Embryonic facial prominence (tissue), 1 donor: ENCODE results near the gene CCDC88C.
"Not testable (repeated sequence)": the region's sequence is repeated elsewhere in the genome, so short reads cannot be mapped to it uniquely, and the experiment has no call there.

Source experiments
- DNase-seq: peaks from one replicate; pipeline ENCODE4 v3.0.0-alpha.2; 2016; ENCODE audit errors: extremely low spot score

The CCDC88C gene, protein sequence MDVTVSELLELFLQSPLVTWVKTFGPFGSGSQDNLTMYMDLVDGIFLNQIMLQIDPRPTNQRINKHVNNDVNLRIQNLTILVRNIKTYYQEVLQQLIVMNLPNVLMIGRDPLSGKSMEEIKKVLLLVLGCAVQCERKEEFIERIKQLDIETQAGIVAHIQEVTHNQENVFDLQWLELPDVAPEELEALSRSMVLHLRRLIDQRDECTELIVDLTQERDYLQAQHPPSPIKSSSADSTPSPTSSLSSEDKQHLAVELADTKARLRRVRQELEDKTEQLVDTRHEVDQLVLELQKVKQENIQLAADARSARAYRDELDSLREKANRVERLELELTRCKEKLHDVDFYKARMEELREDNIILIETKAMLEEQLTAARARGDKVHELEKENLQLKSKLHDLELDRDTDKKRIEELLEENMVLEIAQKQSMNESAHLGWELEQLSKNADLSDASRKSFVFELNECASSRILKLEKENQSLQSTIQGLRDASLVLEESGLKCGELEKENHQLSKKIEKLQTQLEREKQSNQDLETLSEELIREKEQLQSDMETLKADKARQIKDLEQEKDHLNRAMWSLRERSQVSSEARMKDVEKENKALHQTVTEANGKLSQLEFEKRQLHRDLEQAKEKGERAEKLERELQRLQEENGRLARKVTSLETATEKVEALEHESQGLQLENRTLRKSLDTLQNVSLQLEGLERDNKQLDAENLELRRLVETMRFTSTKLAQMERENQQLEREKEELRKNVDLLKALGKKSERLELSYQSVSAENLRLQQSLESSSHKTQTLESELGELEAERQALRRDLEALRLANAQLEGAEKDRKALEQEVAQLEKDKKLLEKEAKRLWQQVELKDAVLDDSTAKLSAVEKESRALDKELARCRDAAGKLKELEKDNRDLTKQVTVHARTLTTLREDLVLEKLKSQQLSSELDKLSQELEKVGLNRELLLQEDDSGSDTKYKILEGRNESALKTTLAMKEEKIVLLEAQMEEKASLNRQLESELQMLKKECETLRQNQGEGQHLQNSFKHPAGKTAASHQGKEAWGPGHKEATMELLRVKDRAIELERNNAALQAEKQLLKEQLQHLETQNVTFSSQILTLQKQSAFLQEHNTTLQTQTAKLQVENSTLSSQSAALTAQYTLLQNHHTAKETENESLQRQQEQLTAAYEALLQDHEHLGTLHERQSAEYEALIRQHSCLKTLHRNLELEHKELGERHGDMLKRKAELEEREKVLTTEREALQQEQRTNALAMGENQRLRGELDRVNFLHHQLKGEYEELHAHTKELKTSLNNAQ (N-terminal part only)

DNA sequence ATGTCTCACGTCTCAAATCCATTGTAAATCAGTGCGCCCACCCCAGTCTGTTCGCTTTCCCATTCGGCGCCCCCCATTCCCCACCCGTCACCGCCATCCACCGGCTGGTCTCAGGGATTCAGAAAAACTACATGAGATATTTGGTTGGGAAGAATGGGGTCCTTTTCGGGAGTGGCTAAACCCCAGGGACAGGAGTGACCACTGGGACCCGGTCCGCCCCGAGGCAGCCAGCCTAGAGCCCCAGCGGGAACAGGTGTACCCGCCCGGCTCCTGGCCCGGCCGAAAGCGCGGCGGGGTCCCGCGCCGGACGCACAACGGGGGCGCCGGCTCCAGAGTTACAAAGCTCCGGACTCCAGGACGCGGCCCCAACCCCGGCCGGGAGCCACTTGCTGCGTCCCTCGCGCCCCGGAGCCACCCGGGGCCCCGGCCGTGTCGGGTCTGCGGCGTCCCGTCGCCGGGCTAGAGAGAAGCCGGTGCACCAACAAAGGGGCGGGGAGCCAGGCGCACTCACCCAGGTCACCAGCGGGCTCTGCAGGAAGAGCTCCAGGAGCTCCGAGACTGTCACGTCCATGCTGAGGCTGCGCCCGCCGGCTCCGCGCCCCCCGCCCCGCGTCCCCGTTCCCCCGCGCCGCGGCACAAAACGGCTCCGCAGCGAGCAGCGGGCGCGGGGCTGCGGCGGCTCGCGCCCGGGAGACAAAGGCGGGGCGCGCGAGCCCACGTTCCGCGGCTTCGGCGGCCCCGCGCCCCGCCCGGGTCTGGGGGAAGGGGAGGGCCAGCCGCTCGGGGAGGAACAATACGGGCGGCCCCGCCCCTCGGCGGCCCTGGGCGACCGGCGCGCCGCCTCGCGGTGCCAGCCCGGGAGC is at the start of gene CCDC88C:
TSS of gene CCDC88C (minus strand) at position 701 of the 863 bp plus-strand sequence. CDS start at position 571, 130 bp downstream.
- DNase-seq = no peak

DNA sequence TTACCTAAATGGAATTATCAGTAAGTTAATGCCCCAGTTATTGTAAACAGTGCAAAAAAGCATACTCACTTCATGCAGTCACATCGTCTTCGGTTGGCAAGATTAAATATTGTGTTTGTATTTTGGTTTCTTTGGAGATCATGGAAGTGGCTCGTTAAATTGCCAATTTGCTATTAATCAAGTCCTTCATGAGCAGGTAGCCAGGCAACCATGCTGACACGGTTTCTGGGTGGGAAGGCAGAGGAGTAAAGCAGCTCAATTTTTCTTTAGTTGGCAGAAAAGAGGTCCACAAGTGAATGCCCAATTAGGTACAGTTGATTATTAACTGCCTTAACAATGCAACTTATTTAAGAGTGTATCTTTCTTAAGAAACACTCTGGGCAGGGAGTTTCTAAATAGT is 48.6 kb upstream of the CCDC88C start:
- no peak for DNase-seq

DNA sequence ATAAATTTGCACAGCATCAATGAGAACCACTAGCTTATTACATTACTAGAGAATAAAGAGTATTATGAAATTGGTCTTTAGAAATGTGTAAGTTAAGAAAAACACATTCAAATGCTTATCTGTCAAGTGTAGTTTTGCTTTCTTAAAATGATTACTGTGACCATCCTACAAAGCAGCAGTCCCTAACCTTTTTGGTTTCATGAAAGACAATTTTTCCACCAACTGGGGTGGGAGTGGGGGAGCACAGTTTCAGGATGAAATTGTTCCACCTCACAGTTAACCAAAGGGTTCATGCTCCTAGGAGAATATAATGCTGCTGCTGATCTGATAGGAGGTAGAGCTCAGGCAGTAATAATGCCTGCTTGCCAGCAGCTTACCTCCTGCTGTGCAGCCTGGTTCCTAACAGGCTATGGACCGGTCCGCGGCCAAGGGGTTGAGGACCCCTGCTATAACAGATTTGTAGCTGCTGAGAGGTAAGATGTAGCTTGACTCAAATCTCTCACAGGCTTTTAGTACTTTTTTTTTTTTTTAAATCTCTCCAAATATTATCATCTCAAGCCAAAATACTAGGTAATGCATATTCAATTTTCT is 47.1 kb upstream of the CCDC88C start:
- no peak for DNase-seq

DNA sequence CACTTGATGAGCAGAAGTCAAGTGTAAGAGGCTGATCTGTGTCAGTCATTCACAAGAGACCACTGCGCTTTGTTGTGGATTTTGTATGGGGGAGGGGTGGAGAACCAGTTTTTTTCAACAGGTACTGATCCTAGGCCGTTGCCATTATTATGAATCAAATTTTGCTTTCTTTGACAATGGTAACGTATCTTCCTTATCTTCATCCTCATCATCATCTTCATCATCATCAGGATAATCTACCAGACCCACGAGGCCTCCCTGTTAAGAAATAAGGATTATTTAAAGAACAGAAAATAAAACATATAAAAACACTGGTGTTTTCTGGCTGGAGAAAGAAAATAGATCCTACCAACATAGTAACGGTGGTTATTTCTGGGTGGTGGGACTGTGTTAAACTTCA is 41.0 kb upstream of the CCDC88C start:
- no peak for DNase-seq

DNA sequence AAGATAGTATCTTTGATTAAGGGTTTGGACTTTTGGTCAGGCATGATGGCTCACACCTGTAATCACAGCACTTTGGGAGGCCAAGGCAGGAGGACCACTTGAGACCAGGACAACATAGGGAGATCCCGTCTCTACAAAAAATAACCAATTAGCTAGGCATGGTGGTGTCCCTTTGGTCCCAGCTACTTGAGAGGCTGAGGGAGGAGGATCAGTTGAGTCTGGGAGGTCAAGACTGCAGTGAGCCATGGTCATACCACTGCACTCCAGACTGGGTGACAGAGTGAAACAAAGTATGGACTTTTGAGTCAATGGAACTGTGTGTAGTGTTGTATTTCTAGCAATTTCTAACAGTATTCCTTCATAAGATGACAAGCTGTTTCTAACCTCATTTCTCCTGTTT is 38.7 kb upstream of the CCDC88C start:
- no peak for DNase-seq

DNA sequence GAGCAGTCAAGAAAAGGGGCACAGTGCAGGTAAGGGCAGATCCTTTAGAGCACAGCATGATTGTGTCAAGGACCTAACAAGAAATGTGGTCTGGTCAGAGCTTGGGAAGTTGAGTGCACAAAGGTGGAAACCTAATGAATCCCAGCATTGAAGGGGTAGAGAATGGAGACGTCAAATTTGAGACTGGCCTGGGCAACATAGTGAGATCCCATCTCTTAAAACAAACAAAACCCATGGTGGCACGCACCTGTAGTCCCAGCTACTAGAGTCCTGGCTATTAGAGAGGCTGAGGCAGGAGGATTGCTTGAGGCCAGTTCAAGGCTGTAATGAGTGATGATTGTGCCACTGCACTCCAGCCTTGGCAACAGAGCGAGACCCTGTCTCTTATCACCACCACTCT is 37.0 kb upstream of the CCDC88C start:
- no peak for DNase-seq

DNA sequence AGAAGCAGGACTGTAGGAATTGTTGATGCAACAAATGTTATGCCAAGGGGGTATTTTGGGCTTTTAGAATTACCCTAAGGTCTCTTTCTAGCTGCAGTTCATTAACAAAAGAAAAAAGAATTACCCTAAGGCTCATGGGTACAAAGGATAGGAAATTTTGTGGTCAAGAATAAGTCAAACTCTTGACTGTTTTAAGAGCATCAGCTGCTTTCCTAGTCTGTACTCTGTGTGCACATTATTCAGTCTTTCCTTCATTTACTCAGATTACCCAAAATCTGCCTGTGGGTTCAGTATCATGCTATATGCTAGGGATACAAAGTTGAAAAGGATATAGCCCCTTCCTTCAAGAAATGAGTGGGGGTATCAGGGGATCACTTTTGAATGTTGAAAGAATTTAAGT is 36.5 kb upstream of the CCDC88C start:
- no peak for DNase-seq

DNA sequence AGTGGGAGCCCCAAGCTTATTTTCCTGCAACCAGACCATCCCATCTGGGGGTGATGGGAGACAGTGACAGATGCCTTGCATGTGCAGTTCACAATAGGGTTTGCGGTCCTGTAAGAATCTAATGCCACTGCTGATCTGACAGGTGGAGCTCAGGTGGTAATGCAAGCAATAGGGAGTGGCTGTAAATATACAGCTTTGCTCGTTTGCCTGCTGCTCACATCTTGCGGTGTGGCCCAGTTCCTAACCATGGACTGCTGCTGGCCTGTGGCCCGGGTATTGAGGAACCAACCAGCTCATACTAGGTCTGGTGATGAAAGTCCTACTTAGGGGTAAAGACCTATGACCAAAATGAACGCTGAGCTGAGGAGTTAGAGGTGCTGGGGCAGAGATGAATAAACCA is 36.1 kb upstream of the CCDC88C start:
- DNase-seq = no peak

DNA sequence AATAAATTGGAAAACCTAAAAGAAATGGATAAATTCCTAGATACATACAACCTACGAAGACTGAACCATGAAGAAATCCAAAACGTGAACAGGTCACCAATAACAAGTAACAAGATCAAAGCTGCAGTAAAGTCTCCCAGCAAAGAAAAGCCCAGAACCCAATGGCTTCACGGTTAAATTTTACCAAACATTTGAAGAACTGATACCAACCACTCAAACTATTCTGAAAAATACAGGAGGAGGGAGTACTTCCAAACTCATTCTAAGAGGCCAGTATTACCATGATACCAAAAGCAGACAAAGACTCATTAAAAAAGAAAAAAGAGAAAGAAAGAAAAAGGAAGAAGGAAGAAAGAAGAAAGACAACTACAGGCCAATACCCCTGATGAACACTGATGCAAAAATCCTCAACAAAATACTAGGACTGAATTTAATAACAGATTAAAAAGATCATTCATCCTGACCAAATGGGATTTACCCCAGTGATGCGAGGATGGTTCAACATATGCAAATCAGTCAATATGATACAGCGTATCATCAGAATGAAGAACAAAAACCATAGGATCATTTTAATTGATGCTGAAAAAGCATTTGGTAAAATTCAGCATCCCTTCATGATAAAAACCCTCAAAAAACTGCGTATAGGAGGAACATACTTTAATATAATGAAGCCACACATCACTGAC is 26.9 kb upstream of the CCDC88C start:
- DNase-seq = no peak

DNA sequence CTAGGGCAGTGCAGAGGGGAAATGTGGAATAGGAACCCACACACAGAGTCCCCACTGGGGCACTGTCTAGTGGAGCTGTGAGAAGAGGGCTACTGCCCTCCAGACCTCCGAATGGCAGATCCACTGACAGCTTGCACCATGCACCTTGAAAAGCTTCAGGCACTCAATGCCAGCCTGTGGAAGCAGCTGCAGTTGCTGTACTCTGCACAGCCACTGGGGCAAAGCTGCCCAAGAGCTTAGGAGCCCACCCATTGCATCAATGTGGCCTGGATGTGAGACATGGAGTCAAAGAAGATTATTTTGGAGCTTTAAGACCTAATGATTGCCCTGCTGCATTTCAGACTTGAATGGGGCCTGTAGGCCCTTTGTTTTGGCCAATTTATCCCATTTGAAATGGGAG is 21.7 kb upstream of the CCDC88C start:
- DNase-seq = no peak

DNA sequence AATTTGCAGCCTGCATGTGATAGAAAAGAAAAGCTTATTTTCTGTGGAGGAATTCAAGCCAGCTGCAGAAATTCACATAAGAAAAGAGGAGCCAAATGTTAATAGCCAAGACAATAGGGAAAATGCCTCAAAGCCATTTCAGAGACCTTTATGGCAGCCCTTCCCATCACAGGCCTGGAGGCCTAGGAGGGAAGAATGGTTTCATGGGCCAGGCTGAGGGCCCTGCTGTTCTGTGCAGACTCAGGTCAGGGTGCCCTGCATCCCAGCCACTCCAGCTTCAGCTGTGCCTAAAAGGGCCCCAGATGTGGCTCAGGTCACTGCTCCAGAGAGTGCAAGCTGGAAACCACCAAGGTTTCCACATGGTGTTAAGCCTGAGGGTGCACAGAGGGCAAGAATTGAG is 21.2 kb upstream of the CCDC88C start:
- no peak for DNase-seq

DNA sequence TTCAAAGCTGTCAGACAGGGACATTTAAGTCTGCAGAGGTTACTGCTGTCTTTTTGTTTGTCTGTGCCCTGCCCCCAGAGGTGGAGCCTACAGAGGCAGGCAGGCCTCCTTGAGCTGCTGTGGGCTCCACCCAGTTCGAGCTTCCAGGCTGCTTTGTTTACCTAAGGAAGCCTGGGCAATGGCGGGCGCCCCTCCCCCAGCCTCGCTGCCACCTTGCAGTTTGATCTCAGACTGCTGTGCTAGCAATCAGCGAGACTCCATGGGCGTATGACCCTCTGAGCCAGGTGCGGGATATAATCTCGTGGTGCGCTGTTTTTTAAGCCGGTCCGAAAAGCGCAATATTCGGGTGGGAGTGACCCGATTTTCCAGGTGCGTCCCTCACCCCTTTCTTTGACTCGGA is 18.6 kb upstream of the CCDC88C start:
- DNase-seq = not testable (repeated sequence)

DNA sequence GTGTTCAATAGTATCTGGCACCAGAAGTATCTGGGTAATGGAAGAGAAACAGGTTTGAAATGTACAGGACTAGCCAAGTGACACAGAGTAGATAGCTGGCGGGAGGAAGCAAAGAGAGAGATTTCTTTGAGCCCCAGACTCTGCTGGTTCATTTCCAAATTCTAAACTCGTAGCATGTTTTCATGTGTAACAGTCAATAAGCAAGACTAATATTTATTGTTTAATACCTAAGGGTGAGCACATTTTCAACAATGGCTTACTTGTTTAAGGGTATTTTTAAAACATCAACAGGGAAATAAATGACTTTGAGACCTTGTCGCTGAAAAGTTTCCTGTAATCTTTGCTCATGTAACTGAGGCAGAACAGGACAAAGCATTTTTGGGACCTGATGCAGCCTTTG is 11.8 kb upstream of the CCDC88C start:
- no peak for DNase-seq

DNA sequence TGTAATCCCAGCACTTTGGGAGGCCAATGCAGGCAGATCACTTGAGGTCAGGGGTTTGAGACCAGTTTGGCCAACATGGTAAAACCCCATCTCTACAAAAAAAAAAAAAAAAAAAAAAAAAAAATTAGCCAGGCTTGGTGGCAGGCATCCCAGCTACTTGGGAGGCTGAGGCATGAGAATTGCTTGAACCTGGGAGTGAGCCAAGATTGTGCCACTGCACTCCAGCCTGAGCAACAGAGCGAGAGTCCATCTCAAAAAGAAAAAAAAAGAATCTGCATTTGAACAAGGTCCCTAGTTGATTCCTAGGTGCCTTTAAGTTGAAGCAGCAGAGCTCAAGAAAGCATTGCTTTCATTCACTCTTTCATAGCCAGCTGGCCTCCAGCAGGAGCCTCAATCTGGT is 11.3 kb upstream of the CCDC88C start:
- DNase-seq = not testable (repeated sequence)

DNA sequence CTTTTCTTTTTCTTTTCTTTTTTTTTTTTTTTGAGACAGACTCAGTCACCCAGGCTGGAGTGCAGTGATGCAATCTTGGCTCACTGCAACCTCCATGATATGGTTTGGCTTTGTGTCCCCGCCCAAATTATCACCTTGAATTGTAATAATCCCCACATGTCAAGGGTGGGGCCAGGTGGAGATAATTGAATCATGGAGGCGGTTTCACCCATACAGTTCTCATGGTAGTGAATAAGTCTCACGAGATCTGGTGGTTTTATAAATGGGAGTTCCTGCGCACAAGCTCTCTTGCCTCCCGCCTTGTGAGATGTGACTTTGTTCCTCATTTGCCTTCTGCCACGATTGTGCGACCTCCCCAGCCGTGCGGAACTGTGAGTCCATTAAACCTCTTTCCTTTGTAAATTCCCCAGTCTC is 7.9 kb upstream of the CCDC88C start:
- DNase-seq = not testable (repeated sequence)

DNA sequence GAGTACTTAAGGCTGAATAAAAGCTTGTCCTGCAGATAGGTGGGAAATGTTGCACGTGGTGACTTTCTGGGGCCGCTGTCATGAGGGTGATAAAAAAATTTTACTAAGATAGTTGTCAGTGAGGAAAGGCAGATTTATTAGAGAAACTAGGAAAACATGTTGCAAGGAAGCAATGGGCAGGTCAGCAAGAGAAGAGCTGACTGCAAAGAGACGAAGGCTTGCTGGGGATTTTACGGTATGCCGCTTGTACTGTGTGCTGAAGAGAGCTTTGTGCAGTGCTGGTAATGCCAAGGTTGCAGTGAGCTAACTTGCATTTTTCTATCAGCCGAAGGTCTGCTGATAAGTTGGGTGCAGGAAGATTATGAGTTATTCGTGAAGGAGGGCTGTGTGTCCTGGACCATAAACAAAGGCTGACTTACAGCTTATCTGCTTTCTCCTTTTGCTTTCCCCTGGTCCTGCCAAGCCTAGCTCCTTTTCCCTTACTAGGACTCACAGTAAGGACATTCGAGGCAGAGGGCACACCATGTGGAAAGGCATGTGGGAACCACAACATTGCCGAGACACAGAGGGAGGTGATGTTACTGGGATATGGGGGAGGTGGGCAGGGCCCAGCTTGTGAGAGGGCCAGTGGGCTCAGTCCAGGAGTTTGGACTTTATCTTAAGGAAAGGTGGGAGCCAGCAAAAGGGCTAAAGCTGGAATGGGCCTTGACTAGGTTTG is 7.4 kb upstream of the CCDC88C start:
- no peak for DNase-seq

DNA sequence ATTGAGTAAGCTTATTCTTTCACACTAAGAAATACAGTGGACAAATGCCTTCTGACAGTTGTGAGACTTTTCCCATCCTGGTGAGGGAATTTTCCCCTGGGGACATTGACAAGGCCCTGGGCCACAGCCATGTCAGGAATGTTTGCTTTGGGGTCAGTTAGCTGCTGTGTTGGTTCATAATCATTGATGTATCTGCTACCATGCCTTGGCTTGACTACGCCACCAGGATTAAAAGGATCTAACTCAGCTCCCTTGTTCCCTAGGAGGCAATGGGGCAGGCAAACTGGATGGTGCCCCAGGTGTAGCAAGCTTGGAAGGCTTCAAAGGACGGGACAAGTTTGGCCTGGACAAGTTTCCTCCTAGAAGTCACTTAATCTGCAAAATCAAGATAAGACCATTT is 3.1 kb upstream of the CCDC88C start:
- DNase-seq = no peak

DNA sequence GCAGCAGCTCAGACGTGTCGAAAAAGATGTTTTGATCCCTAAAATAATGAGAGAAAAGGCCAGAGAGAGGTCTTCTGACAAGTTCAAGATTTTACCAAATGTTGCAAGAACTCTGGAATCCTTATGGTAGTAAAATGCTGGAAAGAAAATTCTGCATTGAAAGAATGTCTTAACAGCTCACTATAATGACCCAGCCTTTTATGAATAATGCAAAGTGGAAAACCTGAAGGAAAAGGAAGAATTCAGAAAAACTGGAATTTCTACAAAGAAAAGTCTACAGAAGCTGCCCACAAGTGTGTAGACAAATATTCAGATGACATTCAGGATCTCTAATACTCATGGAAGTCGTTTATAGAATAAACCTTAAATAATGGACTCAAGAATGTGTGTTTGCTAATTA is 1.8 kb upstream of the CCDC88C start:
- no peak for DNase-seq

DNA sequence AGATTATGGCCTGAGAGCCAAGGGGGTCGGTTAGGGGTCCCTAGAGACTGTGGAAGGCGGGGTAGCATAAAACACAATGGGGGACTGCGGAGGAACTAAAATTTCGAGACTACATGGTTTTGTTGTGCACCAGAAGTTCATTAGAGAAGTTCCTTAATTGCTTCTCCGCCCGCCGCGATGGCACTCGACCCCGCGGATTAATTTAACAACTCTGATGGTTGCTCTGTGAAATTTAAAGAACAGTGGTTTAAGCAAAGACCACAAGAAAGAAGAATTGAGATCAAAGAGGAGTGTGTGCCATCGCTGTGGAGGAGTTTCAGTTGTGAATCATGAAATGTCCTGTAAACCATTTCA is 1.4 kb upstream of the CCDC88C start:
- DNase-seq = no peak
